Adrenal gland (tissue), 5 donors: ENCODE results near the gene BMERB1.

Source experiments
- POLR2A ChIP-seq, 2 donors: fragments of 450-650 bp; IDR thresholded peaks; one replicate each; pipeline ENCODE4 v1.6.1; 2017; ENCODE audit warnings: antibody characterized with exemption in 2 of 2, mild to moderate bottlenecking in 2 of 2, moderate library complexity in 1 of 2
- TF ChIP-seq, protein P1 (sequence below), 6 experiments: fragments of 450-650 bp in 4 of 6; fragments of 200-600 bp in 2 of 6; sonication (generic) in 1 of 6; IDR thresholded peaks; 1 replicate in 5 of 6; 2 replicates in 1 of 6; pipeline versions ENCODE4 v1.5.1 to v1.8.0; 2016 to 2021; ENCODE audit warnings: antibody characterized with exemption in 6 of 6, mild to moderate bottlenecking in 2 of 6, moderate library complexity in 1 of 6
- donor health status: DM: no; HTN: no; CAD: no.

DNA sequence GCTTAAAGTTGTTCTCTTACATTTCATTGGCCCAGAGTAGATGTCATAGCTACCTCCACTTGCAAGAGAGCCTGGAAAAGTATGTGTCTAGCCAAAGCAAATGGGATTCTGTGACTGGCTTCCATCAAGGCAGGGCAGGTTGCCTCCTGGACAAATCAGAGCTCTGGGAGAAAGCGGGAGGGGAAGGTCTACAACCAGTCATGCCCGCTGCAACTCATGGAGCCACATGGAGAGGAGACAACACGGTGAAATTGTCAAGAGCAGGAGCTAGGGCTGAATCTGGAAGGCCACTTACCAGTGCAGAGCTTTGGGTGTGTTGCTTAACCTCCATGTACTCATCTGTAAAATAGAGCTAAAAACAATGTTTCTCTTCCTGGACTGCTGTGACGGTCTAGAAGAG lies 124.8 kb downstream of the BMERB1 start:
- TF ChIP-seq, protein P1, sequence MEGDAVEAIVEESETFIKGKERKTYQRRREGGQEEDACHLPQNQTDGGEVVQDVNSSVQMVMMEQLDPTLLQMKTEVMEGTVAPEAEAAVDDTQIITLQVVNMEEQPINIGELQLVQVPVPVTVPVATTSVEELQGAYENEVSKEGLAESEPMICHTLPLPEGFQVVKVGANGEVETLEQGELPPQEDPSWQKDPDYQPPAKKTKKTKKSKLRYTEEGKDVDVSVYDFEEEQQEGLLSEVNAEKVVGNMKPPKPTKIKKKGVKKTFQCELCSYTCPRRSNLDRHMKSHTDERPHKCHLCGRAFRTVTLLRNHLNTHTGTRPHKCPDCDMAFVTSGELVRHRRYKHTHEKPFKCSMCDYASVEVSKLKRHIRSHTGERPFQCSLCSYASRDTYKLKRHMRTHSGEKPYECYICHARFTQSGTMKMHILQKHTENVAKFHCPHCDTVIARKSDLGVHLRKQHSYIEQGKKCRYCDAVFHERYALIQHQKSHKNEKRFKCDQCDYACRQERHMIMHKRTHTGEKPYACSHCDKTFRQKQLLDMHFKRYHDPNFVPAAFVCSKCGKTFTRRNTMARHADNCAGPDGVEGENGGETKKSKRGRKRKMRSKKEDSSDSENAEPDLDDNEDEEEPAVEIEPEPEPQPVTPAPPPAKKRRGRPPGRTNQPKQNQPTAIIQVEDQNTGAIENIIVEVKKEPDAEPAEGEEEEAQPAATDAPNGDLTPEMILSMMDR (IDR thresholded peaks at IDR 0.05): no peak
- no peak for TF ChIP-seq POLR2A (IDR thresholded peaks at IDR 0.05)
